ENCODE measurements around the gene EPN3.

The EPN3 gene

DNA sequence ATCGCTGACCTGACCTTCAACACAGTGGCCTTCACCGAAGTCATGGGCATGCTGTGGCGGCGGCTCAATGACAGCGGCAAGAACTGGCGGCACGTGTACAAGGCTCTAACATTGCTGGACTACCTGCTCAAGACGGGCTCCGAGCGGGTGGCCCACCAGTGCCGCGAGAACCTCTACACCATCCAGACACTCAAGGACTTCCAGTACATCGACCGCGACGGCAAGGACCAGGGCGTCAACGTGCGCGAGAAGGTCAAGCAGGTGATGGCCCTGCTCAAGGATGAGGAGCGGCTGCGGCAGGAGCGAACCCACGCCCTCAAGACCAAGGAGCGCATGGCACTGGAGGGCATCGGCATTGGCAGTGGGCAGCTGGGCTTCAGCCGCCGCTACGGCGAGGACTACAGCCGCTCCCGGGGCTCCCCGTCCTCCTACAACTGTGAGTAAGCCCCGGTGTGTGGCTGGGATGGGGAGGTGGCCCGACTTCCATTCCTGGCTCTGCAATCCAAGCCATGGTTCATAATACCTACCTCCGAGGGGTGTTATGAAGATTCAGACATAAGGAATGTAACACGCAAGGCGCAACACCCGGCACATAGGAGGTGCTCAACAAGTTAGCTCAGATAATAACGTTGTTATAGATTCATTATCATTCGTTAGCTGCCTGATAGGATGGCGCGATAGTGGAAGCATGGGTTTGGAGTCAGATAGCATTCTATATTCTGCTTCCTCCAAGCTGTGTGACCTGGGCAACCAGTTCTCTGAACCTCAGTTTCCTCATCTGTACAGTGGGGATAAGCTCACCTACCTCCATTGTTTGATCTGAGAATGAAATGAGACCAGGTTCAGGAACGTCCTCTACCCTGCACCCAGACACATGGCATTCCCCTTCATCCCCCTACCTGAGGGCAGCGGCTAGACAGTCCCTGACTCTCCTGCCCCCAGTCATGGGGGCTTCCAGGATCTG, 4.4 kb downstream of the EPN3 start:
- DNase-seq, result no peak

- no peak for DNase-seq
Measured at GRCh38 chr17:50537721-50538548, 5.4 kb downstream of the EPN3 start.

DNA sequence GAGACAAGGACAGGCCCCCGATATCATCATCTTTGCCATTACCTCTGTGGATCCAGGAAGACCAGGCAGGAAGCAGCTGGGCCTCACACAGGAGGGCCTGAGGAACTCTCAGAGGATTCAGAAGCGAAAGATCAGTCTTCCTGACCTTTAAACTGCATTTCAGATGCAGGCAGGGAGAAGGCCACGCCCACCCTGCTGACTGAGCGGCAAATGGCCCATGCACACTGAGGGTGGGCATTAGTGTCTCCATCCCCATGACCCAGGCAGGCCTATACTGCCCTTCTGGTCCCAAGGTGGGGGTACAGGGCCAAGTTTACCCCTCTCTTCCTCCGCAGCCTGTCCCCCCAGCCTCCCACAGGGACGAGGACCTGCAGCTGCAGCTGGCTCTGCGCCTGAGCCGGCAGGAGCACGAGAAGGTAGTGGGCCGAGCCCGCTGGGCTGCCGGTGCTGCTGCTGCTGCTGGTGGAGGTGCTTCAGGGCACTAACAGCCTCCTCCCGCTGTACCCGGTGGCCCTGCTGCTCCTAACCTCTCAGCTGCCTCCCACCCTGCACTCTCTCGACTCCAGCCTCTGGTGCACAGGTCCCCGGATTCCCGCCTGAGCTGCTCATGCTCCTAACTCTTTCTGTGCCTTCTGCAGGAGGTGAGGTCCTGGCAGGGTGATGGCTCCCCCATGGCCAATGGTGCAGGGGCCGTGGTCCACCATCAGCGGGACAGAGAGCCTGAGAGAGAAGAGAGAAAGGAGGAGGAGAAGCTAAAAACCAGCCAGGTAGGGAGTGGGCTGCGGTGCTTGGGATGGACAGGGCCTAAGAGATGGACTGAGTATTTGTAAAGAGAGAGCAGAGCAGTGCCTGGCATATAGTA, 6.2 kb downstream of the EPN3 start:
- DNase-seq, result no peak

DNA sequence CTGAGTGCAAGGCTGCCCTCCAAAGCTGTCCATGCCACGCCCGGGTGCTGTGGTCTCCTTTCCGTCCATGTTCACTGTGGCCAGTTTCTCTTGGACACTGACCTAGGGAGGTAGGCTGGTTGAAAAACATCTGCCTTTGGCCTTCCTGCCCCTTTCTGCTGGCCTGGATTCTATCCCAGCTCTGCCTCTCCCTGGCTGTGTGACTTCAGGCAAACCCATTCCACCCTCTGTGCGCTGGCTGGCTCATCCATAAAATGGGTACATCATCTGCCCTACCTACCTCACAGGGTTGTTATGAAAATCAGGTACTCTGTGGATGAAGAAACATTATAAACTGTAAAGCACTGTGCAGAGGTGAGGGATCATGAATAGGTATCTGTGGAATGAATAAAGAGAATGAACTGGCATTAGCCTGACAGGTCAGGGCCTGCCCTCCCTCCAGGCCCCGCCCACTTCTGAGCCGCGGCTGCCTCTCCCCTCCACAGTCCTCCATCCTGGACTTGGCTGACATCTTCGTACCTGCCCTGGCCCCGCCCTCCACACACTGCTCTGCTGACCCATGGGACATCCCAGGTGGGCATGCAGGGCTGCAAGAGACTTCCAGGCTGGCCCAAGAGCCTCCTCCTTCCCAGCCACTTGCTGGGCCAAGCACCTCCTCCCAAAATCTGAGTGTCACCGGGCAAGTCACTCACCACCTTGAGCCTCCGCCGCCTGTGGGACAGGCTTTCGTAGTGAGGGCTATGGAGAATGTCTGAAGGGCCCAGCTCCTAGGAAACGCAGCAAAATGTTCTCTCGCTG, 7.4 kb downstream of the EPN3 start:
- no peak for DNase-seq

GRCh38 chr17:50540560-50541401, 8.2 kb downstream of the EPN3 start:
- DNase-seq, result no peak

- no peak for DNase-seq
Measured at GRCh38 chr17:50541402-50541715, 8.8 kb downstream of the EPN3 start.

GRCh38 chr17:50541716-50542688, 9.5 kb downstream of the EPN3 start:
- DNase-seq, result peak; percentile 87 to 91

DNA sequence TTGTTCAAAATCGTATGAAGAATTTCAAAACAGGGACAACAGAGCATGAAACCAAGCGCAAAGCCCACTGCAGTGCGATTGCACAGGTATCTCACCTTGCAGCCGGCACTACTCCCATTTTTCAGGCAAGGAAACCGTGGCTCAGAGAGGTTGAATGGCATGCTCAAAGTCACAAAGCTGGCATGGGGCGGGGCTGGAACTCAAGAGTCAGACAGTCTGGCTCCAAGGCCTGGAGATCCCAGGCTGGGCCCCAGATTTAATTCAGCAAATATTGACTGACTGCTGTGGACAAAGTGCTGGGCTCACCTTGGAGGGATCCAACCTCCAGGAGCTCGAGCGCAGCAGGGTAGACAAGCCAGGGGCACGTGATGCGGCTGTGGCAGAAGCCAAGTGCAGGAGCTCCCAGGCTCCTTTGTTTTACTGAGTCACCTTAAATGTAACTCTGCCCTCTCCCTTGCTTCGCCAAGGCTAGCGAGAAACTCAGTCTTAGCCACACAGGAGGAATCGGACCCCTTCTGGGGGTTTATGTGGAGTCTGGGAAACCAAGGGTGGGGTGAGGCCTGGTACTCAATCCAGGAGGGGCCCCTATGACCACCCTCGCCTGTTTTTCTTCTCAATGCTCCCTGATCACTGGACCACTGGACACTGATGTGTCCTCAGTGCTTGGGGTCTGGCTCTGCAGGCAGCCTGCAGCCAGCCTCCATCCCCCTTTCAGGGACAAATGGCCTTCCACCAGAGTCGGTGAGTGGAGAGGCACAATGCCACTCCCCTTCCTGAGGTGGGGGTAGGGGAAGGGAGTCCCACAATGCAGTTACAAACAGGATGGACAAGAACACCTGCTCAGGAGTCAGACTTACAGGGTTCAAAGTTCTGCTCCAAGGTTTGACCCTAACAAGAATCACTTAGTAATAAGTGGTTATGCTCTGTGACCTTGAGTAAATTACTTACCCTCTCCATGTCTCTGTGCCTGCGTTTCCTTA, 10.6 kb downstream of the EPN3 start:
- no peak for DNase-seq

DNA sequence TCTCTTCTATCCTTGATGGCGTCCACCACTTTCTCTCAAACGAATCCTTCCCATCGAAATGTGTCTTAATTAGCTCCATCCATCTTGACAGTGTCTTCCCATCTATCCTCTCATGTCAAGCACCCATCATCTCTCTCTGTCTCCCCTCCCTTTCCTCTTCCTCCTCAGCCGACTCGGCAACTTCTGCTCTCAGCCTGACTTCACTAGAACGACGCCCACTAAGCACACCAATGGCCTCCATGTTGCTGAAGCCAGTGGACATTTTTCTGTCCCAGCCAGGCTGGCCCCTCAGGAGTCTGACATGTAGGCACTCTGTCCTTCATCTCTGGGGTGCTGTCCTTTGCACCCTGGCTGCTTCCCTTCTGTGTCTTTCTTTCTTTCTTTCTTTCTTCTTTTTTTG, 12.0 kb downstream of the EPN3 start:
- DNase-seq, result no peak

GRCh38 chr17:50545311-50545710, 12.8 kb downstream of the EPN3 start:
- DNase-seq, result no peak

DNA sequence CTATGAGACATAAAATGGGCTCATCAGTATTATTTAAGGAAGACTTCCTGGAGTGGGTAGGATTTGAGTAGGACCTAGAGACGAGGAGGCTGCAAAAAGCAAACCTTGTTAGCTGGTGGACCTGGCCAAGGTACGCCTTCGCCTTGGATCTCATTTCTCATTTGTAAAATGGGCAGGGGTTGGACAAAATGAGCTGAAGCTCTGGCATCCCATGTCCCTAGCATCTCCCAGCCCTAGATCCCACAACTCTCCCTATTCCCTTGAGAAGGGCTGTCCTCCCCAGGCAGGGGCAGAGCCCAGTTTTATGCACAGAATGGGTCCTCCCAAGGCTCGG, 14.1 kb downstream of the EPN3 start:
- DNase-seq, result no peak

GRCh38 chr17:50547035-50547735, 14.7 kb downstream of the EPN3 start, which contains the start of gene SPATA20:
SPATA20 (plus strand) TSS chr17:50547174; CDS start chr17:50547209, 35 bp downstream.
- peak; percentile 86 to 91 for DNase-seq

DNA sequence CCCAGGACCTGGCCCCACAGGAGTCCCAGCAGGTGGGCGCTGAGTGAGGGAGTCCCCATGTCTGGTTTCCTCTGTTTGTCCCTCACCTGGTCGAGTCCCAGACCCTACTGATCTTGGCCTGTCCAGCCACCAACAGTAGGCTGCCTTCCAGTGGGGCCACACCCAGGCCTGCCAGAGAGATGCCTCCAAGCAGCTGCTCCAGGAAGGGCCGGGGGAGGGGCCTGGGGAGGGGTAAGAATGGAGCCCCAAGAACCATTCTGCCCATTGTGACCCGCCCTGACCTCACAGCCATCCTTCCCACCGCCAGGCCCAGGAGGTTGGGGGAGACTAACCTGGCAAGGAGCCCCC, 15.2 kb downstream of the EPN3 start:
- no peak for DNase-seq

- no peak for DNase-seq
Measured at GRCh38 chr17:50548831-50549230, 16.3 kb downstream of the EPN3 start.

- no peak for DNase-seq
Measured at GRCh38 chr17:50549256-50549941, 16.9 kb downstream of the EPN3 start.

- no peak for DNase-seq
Measured at GRCh38 chr17:50549969-50550368, 17.4 kb downstream of the EPN3 start.

DNA sequence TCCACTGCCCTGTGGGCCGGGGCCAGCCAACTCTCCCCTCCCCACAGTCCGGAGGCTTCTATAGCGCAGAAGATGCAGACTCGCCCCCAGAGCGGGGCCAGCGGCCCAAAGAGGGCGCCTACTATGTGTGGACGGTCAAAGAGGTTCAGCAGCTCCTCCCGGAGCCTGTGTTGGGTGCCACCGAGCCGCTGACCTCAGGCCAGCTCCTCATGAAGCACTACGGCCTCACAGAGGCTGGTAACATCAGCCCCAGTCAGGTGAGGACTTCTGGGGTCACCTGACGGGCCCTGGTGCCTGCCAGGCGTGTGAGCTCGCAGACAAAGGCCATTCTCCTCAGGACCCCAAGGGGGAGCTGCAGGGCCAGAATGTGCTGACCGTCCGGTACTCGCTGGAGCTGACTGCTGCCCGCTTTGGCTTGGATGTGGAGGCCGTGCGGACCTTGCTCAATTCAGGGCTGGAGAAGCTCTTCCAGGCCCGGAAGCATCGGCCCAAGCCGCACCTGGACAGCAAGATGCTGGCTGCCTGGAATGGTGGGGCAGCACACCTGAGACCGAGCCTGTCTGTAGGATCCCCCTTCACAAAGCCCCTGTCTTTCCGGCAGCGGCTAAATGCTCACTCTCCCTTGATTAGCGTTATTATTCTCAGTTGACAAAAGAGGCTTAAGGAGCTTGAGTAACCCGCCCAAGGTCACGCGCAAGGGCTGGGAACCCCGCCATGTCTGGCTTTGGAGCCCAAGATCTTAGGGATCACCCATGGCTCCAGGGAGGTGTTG, 18.3 kb downstream of the EPN3 start:
- DNase-seq, result no peak
